Measurements from ENCODE around the gene ZBTB47.

ZBTB47 gene

DNA sequence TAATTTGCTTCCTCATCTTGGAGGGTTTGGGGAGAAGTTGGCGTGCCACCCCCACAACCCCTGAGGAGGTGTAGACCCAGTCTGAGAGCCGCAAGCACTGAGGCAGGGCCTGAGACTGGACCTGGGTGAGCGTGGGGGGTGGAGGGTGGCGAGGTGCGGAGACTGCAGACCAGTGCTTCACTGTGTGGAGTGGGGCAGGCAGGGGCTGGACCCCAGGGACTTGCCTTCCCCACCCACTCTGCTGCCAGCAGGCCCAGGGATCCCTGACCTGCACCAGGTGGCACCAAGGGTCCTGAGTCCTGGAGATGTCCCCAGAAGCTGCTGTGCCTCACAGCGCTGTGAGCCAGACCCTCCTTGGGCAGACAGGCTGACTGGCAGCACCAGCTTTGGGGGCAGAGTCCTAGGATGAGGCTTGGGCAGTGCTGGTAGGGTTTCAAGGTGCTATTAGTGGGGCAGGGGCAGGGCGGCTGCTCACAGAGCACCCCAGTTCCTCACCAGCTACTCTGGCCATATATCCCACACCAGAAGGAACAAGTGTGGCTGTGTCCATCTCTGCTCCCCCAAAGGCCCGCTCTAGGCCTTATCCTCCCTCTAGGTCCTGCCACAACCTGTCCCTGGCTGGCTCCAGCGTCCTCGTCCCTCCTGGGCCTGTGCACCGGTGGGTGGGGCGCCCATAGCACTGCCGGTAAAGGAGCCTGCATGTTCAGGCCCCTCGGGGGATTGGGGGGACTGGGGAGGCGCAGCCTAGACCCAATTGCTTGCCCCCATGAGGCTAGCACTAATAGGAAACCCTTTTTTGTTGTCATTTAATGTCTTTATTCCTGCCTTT lies 11.8 kb downstream of the ZBTB47 start:
- DNase-seq (ENCODE audit: low read depth) = no peak

DNA sequence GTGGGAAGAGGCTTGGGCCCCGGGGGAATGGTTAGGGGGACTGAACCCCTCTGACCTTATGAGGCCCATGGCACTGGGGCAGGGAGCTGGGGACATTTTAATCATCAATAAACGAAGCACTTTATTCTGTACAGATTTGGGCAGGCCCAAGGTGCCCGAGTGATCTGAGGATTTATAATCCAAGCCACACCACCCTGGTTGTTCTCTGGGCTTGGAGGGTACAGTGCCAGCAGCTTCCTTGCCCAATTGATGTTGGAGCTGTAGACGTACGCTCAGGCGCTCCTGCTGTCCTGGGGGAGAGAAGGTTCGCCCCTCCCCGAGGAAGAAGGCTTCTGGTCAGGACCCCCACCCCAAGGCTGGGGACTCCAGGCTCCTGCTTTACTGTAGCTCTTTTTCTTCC lies 12.5 kb downstream of the ZBTB47 start:
- DNase-seq (ENCODE audit: low read depth) = no peak

DNA sequence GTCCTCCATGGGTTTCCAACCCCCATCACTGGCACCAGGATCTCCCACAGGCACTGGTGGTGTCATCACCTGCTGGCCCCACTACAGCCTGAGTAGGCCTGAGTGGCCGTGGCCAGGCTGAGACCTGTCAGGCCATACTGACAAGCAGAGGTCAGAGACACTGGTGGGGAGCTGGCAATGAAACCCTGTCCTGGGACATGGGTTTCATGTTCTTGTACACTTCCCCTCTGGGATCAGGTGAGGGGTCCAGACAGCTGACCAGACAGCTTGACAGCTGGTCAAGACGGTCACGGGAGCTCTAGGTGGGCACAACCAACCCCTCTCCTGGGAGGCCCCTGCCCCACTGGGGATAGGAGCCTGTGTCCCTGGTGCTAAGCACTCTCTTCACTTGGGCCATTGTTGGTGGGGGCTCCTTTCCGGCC lies 13.1 kb downstream of the ZBTB47 start:
- no peak for DNase-seq (ENCODE audit: low read depth)

DNA sequence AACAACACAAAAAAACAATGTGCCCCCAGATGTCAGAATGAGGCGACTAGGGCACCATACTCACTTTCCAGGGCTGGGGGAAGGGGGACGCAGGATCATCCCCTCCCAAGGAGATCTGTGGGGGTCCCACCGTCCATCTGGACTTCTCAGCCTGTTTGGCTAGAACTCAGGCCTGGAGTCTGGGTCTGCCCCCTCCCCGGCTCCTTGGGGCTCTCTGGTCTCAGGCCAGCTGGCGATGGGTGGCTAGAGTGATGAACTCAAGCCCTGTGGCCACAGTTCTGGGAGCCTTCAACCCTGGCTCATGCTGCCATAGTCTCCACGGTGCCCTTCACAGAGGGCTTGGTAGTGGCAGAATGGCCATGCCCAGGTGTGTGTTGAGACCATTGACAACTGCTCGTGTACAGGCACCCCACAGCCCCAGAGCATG lies 13.6 kb downstream of the ZBTB47 start:
- no peak for DNase-seq (ENCODE audit: low read depth)

DNA sequence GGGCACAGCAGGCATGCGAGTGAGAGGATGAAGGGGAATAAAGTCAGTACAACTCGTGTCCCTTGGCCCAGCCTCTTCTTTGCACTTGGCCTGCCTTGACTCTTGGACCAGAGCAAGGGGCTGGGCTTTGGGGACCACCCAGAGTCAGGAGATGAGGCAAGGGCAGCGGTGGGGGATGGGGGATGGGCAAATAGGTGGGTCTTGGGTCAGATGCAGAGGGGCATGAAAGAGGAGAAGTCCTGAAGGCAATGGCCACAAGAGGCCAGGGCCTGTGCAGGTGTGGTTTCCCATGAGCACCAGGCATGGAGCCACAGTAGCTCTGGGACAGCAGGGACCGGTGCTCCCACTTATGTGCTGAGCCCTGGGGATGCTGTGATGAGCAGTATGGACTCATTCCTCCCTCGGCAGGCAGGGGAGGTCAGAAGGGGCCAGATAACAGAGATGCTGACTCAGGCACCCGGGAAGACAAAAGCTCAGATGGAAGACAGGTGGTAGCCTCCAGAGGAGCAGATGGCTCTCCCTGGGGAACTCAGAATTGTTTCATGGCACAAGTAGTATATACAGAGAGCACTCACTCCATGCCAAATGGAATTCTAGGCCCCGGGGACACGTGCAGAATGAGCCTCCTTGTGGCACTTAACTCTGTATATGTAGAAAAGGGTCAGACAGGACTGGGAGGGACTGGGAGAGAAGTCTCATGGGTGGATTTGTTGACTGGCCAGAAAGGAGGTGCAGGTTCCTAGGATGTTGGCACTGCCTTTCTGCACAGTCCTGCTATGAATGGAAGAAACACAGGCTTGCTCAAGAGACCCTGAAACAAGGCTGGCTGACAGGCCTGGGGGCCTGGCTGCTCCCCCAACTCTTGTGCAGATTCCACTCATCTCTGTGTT lies 14.3 kb downstream of the ZBTB47 start:
- DNase-seq (ENCODE audit: low read depth) = no peak

DNA sequence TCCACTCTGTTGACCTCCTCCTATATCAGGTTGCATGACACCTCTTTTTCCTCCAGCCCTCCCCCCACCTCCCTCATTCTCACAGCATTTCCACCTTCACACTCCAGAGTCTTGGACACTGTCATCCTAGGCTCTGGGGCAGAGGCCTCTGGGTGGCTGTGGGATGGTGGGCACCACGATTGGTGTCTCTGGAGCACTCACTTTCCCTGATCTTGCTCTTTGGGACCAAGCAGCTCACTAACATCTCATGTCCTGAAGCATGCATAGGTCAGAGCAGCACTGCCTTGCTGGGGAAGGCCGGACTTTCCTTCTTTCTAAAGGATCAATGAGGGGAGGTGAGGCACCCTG lies 14.9 kb downstream of the ZBTB47 start:
- DNase-seq (ENCODE audit: low read depth) = no peak

DNA sequence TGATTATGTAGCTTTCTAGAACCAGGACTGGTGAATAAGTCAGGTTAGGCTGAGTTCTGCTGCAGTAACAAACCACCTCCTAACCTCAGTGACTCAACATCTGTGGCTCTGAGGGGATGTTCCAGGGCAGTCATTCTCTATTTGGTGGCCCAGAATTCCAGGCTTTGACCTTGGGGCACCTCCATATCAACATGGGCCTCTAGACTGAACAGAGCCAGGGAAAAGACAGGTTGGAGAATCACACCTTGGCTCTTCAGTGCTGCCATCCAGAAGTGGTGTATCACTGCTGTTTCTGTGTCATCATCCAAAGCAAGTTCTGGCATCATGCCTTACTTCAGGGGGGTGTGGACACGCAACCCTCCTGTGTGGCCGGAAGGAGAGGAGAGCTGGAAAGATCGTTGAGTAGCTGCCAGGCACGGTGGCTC lies 15.3 kb downstream of the ZBTB47 start:
- no peak for DNase-seq (ENCODE audit: low read depth)

DNA sequence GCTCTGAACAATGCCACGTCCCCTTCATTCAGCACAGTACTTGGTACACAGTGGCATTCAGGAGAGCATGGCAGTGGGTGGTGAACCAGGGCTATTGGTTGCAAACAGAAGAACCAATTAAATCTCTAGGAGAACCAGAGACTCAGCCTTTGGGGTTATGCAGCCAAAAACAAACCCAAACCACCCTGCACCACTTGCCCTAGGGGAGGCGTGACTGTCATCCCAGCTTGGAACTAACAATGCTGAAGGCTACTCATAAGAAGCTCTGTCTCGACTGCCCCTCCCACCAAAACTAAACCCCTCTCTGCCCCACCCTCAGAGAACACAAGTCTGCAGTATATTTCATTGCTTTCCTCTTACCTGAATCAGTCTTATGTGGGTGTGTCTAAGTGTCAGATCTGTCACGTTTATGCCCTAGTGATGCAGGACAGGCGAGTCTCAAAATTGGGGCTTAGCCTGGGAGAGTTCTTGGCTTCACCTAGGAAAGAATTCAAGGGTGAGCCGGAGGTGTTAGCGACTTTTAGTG lies 16.6 kb downstream of the ZBTB47 start:
- no peak for DNase-seq (ENCODE audit: low read depth)

DNA sequence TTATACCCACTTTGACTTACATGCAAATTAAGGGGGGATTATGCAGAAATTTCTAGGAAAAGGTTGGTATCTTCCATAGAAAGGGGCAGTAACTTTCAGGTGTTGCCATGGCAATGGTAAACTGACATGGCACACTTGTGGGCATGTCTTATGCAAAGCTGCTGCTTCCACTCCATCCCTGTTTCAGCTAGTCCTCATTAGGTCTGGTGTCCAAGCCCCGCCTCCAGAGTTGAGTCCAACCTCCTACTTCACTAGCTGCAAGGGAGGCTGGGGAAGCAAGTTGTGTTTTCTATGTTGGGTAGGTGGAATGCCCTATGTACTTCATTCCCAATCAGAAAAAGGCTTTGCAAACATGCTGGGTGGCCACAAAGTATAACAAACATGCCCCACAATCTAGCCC lies 17.2 kb downstream of the ZBTB47 start:
- no peak for DNase-seq (ENCODE audit: low read depth)

DNA sequence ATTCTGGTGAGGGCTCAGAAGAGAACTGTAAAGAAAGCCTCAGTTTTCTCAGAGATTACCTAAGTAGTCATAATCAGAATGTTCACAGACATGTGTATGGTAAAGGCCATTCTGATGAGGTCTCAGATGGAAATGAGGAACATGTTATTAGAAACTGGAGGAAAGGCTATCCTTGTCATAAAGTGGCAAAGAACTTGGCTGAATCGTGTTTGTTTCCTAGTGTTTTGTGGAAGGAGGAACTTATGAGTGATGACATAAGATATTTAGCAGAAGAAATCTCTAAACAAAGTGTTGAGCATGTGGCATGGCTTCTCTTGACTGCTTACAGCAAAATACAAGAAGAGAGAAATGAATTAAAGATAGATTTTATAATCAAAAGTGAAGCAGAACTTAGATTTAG lies 19.0 kb downstream of the ZBTB47 start:
- no peak for DNase-seq (ENCODE audit: low read depth)

DNA sequence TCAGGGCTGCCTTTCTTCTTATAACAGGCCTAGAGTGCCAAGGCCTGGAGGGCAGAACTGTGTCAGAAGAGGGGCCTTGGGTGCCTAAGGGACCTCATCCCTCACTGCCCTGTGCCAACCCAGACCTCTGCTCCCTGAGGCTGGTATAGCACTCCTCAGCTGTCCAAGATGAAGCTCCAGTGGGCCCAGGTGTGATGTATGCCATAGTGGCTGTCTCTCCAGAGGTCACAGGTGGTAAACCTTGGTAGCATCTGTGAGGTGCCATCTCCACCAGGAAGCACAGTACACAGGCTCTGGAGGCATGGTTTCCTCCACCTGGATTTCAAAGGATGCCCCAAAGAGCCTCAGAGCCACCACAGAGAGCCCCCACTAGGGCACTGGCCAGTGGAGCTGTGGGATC lies 19.6 kb downstream of the ZBTB47 start:
- no peak for DNase-seq (ENCODE audit: low read depth)

DNA sequence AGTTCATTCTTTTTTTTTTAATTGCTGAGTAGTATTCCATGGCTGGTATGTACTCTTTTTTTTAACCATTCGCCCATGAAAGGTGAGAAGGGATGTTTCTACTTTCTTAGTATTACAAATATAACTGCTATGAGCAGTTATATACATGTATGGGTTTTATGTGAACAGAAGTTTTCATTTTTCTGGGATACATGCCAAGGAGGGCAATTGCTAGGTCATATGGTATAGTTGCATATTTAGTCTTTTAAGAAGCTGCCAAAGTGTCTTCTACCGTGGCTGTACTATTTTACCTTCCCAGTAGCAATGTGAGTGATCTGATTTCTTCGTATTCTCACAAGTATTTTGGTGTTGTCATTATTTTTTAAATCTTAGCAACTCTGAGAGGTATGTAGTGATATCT lies 20.6 kb downstream of the ZBTB47 start:
- no peak for DNase-seq (ENCODE audit: low read depth)

DNA sequence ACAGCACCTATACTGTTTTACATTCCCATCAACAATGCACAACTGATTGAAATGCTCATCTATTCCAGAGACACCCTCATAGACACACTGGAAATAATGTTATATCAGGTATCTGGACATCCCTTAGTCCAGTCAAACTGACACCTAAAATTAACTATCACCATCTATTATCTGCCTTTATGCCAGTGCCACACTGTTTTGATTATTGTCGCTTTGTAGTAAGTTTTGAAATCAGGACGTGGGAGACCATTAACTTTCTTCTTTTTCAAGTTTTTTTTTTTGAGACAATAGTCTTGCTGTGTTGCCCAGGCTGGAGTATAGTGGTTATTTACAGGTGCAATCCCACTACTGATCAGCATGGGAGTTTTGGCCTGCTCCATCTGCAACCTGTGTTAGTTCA lies 22.4 kb downstream of the ZBTB47 start:
- DNase-seq (ENCODE audit: low read depth) = no peak

DNA sequence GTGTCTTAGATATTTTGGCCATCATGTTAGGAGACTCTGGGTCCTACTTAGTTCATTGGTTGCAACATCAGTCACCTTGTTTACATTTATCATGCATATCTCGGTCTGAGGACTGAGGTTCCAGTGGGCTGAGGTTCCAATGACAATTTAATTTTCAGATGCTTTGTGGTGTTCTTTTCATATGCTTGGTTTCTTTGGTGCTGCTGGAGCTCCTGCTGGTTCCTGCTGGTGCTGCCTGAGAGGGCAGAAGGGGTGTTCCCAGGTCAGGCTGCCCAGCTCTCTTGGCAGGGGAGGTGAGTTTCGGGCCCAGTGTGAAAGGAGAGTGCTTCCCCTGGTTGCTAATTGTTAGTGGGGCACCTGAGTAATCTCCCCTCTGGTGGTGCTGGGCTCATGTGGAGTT lies 24.9 kb downstream of the ZBTB47 start:
- DNase-seq (ENCODE audit: low read depth) = no peak

DNA sequence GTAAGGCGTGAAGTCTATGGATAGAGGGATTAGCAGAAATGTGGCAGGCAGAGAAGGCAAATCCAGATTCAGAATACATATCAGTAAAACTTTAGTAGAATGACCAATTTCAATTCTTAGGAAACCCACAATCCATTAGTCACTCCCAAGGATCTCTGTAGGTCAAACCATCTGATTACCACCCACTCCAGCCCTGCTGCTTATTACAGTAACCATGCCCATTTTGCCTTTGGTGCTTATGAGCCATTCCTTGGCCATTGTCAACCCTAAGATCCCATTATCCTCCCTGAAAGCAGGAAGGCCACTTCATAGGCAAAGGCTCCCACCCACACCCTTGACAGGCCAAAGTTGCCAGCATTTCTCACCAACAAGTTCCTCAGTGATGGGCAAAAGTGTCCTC lies 26.8 kb downstream of the ZBTB47 start:
- no peak for DNase-seq (ENCODE audit: low read depth)

DNA sequence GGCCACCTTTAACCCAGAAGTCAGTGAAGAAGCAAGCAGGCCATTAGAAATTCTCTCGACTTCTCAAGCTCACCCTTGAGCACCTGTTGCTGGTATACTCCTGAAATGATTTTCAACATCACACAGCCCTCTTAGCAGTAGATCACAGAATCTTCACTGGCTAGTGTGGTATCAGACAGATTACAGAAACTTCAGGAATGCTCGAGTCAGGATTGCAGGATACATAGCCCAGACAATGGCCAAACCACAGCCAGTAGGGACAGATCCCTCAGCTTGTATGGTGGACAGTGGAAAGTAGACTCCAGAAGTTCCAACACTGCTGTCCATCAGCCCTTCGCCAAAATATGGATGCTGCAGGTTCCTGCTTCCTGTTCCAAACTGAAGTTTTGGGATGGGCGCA lies 27.3 kb downstream of the ZBTB47 start:
- DNase-seq (ENCODE audit: low read depth) = no peak

DNA sequence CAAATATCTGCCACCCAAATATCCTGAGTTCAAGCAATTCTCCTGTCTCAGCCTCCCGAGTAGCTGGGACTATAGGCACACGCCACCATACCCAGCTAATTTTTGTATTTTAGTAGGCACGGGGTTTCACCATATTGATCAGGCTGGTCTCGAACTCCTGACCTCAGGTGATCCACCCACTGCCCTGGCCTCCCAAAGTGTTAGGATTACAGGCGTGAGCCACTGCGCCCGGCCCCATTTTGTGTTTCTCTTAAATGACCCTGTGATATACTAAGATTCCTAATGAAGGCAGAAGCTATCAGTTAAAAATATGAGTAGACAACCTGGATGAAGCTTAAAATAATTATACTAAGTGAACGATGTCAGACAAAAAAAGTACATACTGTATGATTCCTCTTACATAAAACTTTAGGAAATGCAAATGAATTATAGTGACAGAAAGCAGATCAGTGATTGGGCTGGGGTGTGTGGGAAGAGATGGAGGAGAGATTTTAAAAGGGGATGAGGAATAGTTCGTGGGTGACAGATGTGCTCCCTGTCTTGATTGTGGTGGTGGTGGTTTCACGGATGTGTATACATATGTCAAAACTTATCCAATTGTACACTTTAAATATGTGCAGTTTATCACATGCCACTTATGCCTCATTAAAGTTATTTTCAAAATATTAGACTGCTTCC lies 28.0 kb downstream of the ZBTB47 start:
- DNase-seq (ENCODE audit: low read depth) = no peak

DNA sequence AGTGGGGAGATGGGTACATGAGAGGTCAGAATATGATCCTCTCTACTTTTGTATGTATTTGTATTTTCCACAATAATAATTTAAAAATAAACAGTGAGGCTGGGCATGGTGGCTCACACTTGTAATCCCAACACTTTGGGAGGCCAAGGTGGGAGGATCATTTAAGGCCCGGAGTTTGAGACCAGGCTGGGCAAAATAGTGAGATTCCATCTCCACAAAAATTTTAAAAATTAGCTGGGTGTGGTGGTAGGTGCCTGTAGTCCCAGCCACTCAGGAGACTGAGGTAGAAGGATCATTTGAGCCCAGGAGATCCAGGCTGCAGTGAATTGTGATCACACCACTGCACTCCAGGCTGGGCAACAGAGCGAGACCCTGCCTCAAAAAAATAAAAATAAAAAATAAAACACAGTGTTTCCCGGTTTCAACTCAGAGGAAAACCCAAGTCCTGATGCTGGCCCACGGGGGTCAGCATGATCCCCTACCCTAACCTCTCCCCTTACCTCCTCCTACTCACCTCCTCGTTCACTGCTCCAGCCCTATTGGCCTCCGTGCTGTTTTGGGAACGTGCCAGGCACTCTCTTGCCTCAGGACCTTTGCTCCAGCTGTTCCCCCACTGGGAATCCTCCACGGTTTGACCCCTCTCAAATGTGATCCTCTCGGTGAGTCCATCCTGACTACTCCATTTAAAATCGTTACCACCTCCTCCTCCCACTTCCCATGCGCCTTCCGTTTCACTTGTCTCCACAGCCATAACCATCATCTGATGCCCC lies 29.0 kb downstream of the ZBTB47 start:
- no peak for DNase-seq (ENCODE audit: low read depth)

DNA sequence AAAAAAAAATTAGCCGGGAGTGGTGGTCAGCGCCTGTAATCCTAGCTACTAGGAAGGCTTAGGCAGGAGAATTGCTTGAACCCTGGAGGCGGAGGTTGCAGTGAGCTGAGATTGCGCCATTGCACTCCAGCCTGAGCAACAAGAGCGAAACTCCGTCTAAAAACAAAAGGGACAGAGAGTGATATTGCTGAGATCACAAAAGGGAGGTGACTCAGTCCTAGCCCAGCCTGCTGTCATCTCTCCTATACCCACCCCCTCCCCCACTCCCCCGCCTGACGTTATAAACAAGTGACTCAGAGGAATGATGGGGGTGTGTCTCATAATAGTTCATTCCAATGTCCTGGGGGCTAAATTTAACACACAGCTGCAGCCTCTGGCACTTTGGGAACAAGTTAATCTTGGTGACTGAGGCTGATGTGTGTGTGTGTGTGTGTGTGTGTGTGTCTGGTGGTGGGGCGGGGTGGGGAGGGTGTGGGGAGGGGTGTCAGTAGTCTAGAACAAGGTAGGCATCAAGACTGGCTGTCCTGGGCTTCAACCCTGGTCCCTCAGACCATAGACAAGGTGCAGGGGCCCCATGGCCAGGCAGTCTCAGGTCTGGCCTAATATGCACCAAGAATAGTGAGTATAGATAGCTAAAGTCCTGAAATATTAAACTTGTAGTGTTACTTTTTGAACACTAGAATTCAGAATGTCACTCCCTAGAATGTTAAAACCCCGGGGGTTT lies 30.5 kb downstream of the ZBTB47 start:
- no peak for DNase-seq (ENCODE audit: low read depth)

DNA sequence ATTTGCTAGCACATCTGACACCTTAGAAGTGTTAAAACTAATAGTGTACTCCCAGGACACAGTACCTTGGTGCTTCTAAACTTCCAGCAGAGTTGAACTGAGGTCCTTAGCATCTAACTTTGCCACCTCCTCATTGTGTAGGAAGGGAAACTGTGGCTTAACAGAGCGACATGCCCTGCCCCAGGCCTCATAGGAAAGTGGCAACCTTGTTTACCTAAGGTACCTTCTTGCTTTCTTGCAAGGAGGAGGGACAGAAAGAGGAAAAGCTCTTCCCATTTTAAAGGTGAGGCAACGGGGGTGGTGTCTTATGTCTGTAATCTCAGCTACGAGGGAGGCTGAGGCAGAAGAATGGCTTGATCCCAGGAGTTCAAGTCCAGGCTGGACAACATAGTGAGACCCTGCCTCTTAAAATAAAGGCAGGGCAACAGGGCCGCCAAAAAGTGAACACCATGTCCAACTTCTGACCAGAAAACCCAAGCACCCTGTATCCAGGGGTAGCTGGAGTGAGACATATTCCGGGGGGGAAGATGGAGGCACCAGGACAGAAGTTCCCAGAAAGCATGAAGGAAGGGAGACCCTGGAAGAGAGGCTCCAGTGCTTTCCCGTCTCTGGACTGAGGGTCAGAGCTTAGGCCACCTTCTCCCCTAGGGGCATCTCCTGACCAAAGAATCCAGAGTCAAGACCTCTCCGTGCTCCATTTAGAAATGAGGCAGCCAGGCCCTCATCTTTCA lies 31.3 kb downstream of the ZBTB47 start:
- DNase-seq (ENCODE audit: low read depth) = no peak

All from stimulated activated CD8-positive, alpha-beta memory T cell treated with anti-CD3 and anti-CD28 coated beads, Interleukin-12 subunit alpha, Interleukin-12 subunit beta, amount 100 ng/mL, for 1 hour (primary cell).